NCI-H2196 (cell line): Measurements from ENCODE around the gene PTPRQ.

Source experiments
- DNase-seq: peaks from one replicate; lab custom pipeline; 2025; ENCODE audit not compliant: unreplicated experiment; lab: John Stamatoyannopoulos, UW

The PTPRQ gene

DNA sequence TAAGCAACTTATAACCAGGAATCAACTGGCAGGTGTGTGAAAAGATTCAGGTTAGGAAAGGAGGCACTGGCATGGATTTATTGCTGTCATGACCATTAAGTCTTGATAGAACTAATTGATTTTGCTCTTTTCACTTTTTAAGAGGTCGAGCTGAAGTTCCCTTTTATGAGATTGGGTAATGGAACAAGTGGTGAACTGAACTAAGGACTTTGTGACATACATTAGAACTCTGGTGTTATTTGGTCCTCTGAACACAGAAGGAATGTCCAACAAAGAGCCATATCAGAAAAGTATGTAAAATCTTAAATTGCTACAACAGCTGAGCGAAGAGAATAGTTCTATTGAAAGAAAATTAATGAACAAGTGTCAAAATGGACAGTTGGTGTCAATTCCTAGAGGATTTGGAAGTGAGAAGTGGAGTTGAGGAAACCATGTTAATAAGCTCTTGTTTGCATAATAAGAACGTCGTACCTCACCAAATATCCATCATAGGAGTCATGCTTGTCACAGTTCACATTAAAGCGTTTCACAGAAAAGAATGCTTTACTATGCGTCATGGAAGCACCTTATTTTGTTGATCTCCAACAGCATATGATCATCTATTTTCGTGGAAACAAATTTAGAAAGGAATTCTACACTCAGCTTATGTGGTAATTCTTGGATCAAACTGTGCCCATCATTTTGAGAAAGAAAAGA, 255.0 kb downstream of the PTPRQ start:
- no peak for DNase-seq

DNA sequence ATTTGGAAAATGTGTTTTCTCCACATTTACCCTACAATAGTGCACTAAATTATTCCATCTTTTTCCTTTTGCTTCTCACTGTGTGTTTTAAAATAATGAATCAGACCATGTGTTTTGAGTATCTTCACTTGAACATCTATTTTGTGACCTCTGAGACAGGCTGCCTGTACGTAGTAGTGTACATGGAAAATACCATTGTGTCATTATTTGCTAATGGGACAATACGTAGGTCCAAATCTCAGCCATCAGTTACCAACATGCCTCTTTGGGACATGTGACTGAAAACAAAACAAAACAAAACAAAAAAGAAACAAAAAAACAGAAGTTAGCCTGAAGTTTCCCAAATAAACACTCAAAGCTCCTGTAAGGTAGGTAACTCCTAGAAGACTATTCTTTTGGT, 256.3 kb downstream of the PTPRQ start:
- DNase-seq, result no peak

DNA sequence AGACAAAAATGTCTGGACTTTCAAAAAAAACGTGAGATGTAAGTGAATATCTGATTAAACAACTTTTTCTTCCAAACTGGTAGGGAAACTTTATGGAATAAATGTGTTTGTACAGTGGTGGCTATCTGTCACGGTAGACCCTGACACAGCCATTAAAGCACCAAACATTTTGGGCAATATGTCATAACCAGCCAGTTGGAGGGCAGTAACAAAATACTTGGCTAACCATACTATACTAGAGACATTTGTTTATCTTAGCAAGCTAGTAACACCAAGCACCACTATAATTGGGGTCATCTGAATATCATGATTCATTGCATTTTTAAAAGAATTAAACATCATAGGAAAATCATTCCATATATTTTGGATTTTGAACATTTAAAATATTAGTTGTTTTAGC, 257.4 kb downstream of the PTPRQ start:
- no peak for DNase-seq

DNA sequence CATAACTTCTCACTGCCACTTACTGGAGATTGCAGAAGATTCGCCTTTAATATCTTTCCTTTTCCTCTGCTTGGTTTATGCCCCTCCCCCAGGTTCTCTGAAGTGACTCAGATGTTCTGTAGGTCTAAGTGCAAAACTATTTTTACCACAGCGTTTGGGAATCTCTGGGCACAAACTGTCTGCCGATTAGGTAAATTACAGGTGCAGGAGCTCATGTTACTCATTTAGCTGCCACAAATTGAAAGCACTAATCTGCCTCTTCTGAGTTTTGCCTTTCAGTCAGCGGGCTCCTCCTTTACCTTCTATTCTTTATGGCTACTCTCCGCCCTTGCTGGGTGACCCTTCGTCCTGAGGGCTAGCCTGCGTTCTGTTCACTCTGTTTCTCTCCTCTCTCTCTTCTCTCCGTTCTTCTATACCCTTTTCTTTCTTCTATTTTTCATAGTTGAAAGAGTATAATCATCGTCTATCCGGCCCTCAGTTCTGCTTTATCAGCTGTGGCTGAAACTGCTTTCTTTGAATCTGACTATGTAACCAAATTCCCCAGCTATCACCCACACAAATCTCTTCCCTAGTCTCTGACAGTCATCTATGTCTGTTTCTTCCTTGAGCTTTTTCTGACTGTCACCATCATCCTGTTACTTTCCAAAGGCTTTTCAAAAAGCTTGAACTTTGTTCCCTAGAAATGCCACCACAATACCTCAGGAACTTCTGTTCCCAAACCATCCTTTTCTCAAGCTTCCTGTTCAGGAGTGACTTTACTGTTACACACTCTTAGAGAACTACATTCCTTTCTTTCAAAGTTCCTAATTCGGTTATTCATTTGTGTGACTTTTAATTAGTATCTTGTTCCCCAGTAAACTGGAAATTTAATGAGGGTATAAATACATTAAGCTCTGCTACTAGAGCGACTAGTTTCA, 259.1 kb downstream of the PTPRQ start:
- DNase-seq, result no peak

DNA sequence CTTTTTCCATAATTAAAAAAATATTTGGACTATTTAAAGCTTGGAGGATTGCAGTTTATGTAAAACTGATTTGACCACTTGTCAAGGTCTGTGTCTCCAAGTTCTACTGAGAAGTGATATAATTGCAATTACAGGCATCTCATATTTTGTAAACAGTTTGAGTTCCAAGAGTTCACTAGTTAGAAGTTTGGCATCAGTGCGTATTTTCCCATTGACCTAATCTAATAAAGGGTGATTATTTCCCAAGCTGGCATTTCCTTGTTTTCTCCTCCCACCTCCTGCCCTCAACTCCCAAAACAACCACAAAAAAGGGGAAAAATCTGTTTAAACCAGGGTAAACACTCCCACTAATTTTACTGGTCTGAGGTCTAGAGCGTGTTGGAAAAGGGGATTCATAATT, 260.4 kb downstream of the PTPRQ start:
- no peak for DNase-seq

DNA sequence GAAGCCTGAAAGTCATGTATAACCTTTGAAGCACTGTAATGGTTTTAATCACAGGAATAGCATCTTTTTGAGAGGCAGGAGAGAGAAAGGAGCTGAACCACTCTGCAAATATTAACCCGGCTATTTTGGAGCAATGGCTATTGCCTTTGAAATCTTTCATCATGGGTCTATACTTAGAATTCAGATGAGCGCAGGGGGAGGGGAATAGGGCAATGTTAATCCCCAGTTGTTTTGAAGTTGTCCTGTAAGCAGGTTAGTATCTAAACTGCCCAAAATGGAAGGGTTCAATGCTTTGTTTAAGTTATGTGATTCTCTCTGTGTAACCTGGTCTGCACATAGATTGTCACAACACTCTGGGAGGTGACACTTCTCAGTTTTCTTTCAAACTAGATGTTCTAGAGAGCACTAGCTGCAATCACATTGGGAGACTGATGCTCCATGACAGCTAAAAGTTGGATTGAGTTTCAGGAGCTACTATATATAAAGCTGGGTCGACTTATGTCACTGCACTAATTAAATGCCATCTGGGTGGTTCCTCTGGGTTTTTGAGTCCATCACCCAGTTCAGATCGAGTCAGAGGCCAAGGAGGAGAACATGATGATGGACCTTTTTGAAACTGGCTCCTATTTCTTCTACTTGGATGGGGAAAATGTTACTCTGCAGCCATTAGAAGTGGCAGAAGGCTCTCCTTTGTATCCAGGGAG, 263.2 kb downstream of the PTPRQ start, which contains the start of gene MYF6:
Gene MYF6, plus strand, starts transcription at position 509 of the 704 bp plus-strand sequence. Its CDS starts 86 bp downstream, at position 595.
- DNase-seq, result no peak

DNA sequence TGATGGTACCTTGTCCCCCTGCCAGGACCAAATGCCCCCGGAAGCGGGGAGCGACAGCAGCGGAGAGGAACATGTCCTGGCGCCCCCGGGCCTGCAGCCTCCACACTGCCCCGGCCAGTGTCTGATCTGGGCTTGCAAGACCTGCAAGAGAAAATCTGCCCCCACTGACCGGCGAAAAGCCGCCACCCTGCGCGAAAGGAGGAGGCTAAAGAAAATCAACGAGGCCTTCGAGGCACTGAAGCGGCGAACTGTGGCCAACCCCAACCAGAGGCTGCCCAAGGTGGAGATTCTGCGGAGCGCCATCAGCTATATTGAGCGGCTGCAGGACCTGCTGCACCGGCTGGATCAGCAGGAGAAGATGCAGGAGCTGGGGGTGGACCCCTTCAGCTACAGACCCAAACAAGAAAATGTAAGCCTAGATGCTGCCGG, 263.8 kb downstream of the PTPRQ start:
- DNase-seq, result no peak

DNA sequence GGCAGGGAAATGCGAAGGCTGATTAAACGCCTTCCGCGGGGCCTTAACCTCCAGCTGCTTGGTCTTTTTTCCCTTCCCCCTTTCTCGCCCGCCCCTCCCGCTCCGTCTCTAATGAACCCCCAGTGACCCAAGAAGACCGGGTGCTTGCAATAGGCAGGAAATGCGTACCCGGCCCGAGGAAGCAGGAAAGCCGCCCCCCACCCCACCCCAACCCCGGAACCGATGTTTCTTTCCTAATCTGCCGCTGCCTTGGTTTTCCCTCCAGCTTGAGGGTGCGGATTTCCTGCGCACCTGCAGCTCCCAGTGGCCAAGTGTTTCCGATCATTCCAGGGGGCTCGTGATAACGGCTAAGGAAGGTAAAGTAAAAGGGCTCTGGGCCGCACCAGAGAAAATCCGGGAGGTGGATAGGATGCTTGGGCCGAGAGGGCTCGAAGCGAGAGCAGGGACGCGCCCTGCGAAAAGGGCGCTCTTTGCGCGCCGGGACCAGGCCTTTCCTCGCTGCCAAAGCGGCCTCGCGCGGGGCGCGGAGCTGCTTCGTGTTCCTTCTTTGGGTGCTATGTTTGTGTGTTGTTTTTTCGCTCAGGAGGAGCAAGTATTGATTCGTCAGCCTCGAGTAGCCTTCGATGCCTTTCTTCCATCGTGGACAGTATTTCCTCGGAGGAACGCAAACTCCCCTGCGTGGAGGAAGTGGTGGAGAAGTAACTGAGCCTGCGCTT, 264.4 kb downstream of the PTPRQ start:
- no peak for DNase-seq

DNA sequence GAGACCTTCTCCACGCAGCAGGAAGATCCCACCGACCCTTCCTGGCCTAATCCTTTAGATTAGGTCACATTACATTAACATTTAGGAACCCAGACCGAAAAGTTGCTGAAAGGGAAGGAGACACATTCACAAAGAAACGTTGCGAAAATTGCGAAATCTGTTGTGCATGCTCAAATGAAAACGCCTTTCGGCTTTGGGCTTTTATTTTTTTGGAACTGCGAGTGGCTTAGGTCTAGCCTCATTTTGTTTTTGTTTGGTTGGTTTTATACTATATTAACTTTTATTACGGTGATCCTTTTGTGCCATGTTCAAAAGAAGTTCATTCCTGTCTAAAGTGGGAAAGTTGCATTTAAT, 264.9 kb downstream of the PTPRQ start:
- no peak for DNase-seq

DNA sequence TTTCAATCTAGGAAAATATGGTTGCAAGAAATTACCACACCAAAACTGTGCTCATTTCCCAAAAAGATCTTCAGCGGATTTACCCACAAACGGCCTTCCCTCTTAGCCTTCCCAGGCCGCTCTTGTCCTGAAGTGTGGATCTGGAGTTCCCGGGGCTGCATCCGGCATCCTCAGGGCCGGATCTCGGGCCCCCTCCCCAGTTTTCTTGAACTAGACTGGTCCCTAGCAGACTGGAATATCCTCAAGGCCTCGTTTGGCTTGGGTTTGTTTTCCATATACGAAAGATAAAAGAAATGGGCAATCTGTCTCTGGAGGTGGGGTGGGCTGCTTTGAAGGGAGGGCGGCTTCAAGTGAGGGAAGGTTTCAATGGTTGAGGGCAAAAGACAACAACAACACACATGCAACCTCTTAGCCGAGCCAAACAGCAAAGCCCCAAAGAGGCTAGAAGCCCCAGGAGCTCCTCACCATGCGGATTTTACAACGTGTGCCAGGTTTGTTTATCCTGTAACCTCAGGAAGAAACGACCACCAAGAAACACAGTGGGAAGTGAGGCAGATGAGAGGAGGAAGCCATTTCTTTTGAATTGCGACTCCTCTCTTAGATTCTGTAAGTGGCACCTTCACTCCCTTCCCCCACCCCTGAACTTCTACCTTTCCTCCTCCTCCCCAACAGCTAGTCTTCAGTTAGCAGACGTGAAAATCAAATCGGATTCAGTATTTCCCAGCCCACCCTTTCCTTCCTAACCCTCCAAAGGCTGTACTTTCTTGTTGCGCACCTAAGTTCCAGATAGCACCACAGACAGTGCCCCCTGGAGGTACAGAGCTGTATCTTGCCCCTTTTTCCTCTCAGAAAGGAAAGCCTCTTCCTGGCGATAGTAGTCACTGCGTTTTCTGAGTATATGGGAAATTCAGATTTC, 266.0 kb downstream of the PTPRQ start:
- no peak for DNase-seq

DNA sequence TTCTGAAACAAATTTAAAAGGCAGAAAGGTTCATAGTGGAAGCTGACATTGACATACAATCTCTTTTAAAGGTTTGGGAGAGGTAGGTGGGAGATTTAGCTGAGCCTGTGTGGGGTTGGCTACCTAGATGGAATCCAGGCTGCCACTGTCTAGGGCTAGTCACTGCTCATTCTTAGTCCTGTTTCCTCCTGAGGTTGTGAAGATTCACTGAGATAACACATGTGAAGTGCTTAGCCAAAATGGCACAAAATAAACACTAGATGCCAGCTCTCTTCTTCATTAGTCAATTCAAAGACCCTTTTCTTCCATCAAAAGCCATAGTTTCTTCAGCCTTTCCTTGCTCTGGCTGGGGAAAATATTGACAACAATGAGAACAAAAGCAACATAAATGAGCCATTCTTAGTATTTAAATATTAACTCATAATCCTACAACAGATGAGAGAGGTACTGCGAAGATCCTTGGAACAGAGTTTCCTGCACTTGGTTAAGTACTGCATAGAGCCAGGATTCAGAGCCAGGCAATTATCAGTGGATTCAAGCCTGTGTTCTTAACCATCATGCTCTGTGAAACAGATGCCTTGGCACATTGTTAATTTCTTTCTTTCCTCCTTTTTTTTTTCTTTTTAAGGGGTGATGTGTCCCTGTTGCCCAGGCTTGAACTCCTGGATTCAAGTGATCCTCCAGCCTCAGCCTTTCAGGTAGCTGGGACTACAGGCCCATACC, 266.9 kb downstream of the PTPRQ start:
- no peak for DNase-seq

DNA sequence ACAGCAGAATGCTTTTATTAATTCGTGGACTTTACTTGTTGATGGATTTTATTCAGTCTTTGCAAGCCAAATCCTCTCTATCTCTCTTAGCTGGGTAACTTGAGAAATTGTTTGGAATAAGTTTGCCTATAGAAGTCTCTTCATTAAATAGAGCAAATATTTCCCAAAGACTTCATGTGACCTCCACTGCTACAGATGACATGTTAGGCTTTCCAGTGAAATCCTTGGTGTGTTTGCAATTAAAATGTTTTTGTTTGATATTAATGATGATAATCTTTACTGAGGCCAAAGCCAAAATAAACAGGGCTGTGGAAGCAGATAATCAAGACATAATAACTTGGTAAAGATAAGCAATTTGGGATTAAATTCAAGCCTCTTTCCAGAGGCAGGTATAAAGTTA, 267.8 kb downstream of the PTPRQ start:
- no peak for DNase-seq

DNA sequence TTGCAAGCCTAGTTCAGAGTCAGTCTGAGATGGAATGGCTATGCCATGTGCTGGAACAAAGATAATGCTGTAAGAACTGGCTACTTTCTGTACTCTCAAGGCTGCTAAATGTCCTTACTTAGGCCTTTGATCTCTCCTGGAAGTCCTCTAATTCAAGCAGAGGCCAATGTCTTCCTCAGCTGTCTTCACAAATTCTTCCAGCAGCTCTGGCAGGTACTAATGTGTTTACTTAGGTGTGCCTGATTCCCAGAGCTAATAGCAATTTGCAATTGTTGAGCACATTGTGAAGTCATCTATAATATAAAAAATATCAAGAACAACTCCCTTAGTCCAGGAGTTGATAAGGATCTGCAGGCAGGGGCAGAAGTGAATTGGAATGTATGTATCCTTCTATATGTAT, 268.8 kb downstream of the PTPRQ start:
- DNase-seq, result no peak

DNA sequence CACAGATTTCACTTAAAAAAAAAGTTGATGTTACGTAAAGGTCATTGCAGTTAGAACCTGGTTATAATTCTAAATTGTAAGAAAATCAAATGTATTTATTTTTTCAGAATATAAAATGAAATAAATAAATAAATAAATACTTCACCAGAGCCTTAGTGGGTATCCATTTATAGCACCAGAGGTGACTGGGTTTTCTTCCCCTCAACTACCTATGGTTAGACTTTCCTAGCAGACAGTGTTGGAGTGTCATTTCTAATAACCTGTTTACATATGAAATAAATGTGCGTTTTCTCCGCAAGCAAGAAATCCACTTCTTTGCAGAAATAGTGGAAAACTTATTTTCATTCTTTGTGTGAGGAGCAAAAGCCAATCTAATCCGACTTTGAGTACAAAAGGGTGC, 269.4 kb downstream of the PTPRQ start:
- no peak for DNase-seq

DNA sequence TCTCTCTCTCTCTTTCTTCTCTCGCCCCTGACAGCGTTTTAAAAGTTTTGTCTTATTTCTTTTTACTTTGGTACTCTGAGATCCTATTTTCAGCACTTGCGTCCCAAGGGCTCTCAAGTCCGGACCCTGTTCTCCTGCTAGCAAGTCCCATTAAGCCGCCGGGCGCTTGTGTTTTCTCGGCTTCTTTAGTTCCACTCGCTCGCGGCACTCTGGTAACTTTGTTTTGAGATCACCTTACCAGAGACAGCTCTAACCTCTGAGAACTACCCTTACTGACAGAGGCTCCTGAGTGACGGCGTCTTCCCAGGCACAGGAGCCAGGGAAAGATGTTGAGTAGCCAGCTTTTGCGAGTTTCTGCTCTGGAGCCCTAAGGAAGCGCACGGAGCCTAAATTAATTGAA, 270.0 kb downstream of the PTPRQ start:
- DNase-seq, result no peak

DNA sequence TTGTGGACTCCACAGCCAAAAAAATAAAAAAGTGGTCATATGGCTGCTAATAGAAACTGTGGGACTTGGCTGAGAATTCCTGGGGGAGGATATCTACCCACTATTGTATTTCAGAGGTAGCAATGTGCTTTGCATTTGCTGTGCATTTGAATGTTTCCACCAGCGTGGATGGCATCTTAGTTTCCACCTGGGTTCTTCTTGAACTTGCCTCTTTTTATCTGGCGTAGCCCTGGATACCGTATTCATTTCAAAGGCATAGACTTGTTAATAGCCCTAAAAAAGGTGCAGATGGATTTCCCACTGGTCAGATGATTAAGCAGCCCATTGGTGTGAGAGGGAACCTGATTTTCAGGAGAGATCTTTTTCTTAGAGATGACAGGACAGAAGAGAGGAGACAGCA, 270.8 kb downstream of the PTPRQ start:
- no peak for DNase-seq

DNA sequence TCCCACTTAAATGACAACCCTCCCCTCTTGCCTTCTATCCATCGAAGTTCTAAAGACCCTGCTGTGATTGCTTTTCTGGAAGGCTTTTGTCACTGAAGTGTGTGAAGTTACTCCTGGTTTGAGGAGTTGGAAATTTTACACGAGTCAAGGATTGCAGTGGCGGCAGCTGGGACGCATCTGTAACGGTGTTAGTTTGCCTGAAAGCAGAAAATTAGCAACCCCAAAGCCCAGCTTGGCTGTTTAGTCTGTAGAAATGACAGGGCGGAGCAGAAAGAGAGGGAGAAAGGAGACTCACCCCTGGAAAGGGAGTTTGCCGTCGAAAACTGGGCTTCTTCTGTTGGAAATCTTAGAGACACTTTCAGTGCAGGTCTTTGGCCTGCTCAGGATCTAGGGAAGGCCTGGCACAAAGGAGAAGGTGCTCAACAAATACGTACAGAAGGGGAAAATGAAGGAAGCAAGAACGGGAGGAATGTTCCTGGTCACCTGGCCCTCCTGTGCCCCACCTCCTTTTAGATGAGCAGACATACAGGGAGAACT, 271.7 kb downstream of the PTPRQ start:
- DNase-seq, result no peak

DNA sequence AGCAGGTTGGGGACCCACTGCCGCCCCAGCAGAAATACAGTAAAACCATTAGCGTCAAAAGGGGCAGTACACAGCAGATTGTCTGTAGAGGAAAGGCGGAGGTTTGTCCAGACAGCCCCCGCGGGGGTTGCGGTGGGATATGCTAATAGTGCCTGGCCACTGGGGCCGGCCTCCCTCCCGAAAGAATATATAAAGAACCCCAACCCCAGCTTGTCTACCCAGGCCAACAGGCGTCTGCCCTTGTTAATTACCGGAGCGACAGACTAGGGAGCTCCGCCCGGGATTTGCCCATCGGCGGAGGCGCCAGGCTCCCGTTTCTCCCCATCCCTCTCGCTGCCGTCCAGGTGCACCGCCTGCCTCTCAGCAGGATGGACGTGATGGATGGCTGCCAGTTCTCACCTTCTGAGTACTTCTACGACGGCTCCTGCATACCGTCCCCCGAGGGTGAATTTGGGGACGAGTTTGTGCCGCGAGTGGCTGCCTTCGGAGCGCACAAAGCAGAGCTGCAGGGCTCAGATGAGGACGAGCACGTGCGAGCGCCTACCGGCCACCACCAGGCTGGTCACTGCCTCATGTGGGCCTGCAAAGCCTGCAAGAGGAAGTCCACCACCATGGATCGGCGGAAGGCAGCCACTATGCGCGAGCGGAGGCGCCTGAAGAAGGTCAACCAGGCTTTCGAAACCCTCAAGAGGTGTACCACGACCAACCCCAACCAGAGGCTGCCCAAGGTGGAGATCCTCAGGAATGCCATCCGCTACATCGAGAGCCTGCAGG, 272.8 kb downstream of the PTPRQ start, which contains the start of gene MYF5:
Gene MYF5, plus strand, starts transcription at position 217 of the 774 bp plus-strand sequence. Its CDS starts 152 bp downstream, at position 369.
- DNase-seq, result no peak
